HepG2 (cell line): ENCODE measurements around the gene SRSF4. TPM values are rescaled to one million over a fixed set of nuclear protein-coding genes. Genes with fewer than 3 reads are reported as not detected.

ENCODE experiments used
- ARID3A ChIP-seq: IDR thresholded peaks from 2 replicates; pipeline ENCODE4 v1.6.1; 2012; ENCODE audit warnings: low read depth, low read length, improper control_type of control experiment
- DNMT3B ChIP-seq: conservative IDR thresholded peaks from 2 replicates; pipeline ENCODE4 v1.6.1; 2016; ENCODE audit warnings: missing biosample characterization, control low read depth
- GPBP1L1 ChIP-seq: sonication (generic); formaldehyde crosslinking; IDR thresholded peaks from 2 replicates; pipeline ENCODE4 v1.5.0; 2020; ENCODE audit warnings: mild to moderate bottlenecking, missing genetic modification reagents
- GZF1 ChIP-seq: sonication (generic); formaldehyde crosslinking; IDR thresholded peaks from 2 replicates; pipeline ENCODE4 v1.5.1; 2020; ENCODE audit warnings: mild to moderate bottlenecking, missing genetic modification reagents
- HNRNPLL ChIP-seq: fragments of 200-400 bp; formaldehyde crosslinking; IDR thresholded peaks from 2 replicates; pipeline ENCODE4 v1.6.1; 2017; ENCODE audit warnings: mild to moderate bottlenecking, low read depth, low read length; ENCODE audit not compliant: poor library complexity, severe bottlenecking
- MAFF ChIP-seq: IDR thresholded peaks from 2 replicates; pipeline ENCODE4 v1.6.1; 2011; ENCODE audit warnings: low read depth, low read length, improper control_type of control experiment
- RFX3 ChIP-seq: IDR thresholded peaks from 2 replicates; pipeline ENCODE4 v1.6.1; 2016; ENCODE audit warnings: missing biosample characterization, missing genetic modification reagents
- RFX5 ChIP-seq: IDR thresholded peaks from 2 replicates; pipeline ENCODE4 v1.6.1; 2011; ENCODE audit warnings: low read depth, low read length, improper control_type of control experiment
- SNAPC5 ChIP-seq: sonication (generic); formaldehyde crosslinking; IDR thresholded peaks from 2 replicates; pipeline ENCODE4 v1.8.1; 2023; ENCODE audit warnings: mild to moderate bottlenecking, missing genetic modification reagents, borderline replicate concordance
- TFDP1 ChIP-seq: IDR thresholded peaks from 2 replicates; pipeline ENCODE4 v1.6.1; 2016; ENCODE audit warnings: missing compliant biosample characterization, missing genetic modification reagents, borderline replicate concordance
- TRAFD1 ChIP-seq: sonication (generic); formaldehyde crosslinking; IDR thresholded peaks from 2 replicates; pipeline ENCODE4 v1.5.1; 2020; ENCODE audit warnings: missing genetic modification reagents, mild to moderate bottlenecking, borderline replicate concordance
- ZMAT3 ChIP-seq: sonication (generic); formaldehyde crosslinking; conservative IDR thresholded peaks from 2 replicates; pipeline ENCODE4 v1.7.0; 2021; ENCODE audit warnings: missing genetic modification reagents
- ZNF101 ChIP-seq: sonication (generic); formaldehyde crosslinking; IDR thresholded peaks from 2 replicates; pipeline ENCODE4 v1.4.0; 2020; ENCODE audit warnings: mild to moderate bottlenecking, low read depth, missing genetic modification reagents, borderline replicate concordance
- ZNF142 ChIP-seq: sonication (generic); formaldehyde crosslinking; IDR thresholded peaks from 2 replicates; pipeline ENCODE4 v1.4.0; 2020; ENCODE audit warnings: missing genetic modification reagents
- ZNF234 ChIP-seq: sonication (generic); formaldehyde crosslinking; conservative IDR thresholded peaks from 2 replicates; pipeline ENCODE4 v1.5.1; 2020; ENCODE audit warnings: mild to moderate bottlenecking, missing genetic modification reagents
- ZNF296 ChIP-seq: sonication (generic); formaldehyde crosslinking; conservative IDR thresholded peaks from 2 replicates; pipeline ENCODE4 v1.5.0; 2020; ENCODE audit warnings: mild to moderate bottlenecking, missing genetic modification reagents
- polyA plus RNA-seq, 8 experiments: library from polyadenylated mRNA; depleted of rRNA in 3 of 8; stranded (reverse) in 7 of 8; unstranded in 1 of 8; fragments of >200 nt; fragmentation: Illumina TruSeq in 4 of 8; extraction: Trizol in 4 of 8; gene quantifications; 2 replicates each; pipeline versions ENCODE4 v1.2.1 to v1.2.3, GENCODE V29; 2011 to 2016; ENCODE audit warnings: low read depth in 4 of 8, missing spikeins in 1 of 8, mixed read lengths in 1 of 8; ENCODE audit not compliant: insufficient read depth in 1 of 8
- total RNA-seq, 5 experiments: library from RNA; depleted of rRNA; stranded (reverse); fragments of >200 nt; fragmentation: Illumina TruSeq; extraction: Trizol; gene quantifications; 2 replicates each; pipeline ENCODE4 v1.2.3, GENCODE V29; 2016; ENCODE audit warnings: low read depth in 1 of 5

Gene SRSF4
- total and polyA plus RNA-seq, 2 of the 13 experiments (the other 11 are each of a cell fraction or from before 2014, with no cell fraction given): 37.7 to 50.9 TPM

GRCh38 chr1:29181413-29182225 lies at the start of gene SRSF4 (continued):
- peak; percentile 72; the same call in 1 of the 2 replicates for TF ChIP-seq ZNF142 (CRISPR knock-in tag)
- no peak for TF ChIP-seq TRAFD1
- TF ChIP-seq ZMAT3 (CRISPR knock-in tag): peak; percentile 87
- TF ChIP-seq RFX3 (CRISPR knock-in tag): no peak
- TF ChIP-seq HNRNPLL: peak; percentile 78
- TF ChIP-seq SNAPC5: 0 out of 2 replicates have a peak, but pooled peaks have one; percentile 87
- TF ChIP-seq ZNF234 (CRISPR knock-in tag): peak; percentile 20
- TF ChIP-seq TFDP1 (CRISPR knock-in tag): peak; percentile 94
- no peak for TF ChIP-seq ZNF296
- TF ChIP-seq DNMT3B (CRISPR knock-in tag): no peak
- TF ChIP-seq RFX5: peak; percentile 8; the same call in 1 of the 2 replicates
- no peak for TF ChIP-seq ZNF101 (CRISPR knock-in tag)
- no peak for TF ChIP-seq MAFF
- TF ChIP-seq GZF1 (CRISPR knock-in tag): no peak
- peak; percentile 29; the same call in 1 of the 2 replicates for TF ChIP-seq ARID3A
- TF ChIP-seq GPBP1L1 (CRISPR knock-in tag): no peak
